PC-9 (cell line): ENCODE results near the gene DCTN4.

Experiments used
- EZH2 ChIP-seq: fragments of 200-600 bp; sonication (generic); IDR thresholded peaks from 2 replicates; pipeline ENCODE4 v1.8.0; 2017; ENCODE audit warnings: antibody characterized with exemption, low read depth
- TF ChIP-seq, protein P1 (sequence below): fragments of 200-600 bp; sonication (generic); conservative IDR thresholded peaks from 2 replicates; pipeline ENCODE4 v1.6.1; 2017; ENCODE audit warnings: mixed run types, antibody characterized with exemption, mild to moderate bottlenecking, moderate library complexity

DNA sequence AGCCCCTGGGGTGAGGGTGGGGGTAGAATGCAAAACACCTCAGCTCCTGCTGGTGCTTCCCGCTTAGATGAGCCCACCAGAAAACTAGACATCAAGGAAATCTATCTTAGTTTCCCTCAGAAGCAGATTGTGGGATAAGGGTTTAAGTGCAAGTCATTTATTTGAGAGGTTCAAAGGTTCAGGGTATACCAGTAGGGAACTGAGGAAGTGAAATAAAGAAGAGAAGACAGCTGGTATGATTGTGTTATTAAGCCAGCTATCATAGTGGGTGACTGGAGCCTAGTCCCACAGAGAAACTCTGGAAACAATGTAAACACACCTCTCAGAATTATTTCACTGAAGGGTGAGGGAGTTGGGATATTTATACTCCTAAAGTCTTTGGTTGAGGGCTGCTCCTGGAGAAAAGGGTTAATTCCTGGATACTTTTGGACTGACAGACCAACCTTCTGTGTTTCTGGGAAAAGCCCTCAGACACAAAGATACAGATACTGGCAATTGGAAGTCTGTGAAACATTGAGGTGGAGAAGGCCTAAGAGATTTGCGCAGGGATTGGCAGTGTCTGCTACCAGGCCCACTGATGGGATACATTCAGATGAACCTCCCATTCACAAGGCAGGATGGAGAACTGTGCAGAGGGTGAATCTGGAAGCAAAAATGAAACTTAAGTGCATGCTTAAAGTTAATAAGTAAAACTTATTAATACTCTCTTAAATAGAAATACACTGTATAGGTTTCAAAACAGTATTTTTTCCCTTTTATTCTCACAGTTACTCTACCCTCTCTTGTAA is 6.4 kb upstream of the DCTN4 start:
- TF ChIP-seq, protein P1, sequence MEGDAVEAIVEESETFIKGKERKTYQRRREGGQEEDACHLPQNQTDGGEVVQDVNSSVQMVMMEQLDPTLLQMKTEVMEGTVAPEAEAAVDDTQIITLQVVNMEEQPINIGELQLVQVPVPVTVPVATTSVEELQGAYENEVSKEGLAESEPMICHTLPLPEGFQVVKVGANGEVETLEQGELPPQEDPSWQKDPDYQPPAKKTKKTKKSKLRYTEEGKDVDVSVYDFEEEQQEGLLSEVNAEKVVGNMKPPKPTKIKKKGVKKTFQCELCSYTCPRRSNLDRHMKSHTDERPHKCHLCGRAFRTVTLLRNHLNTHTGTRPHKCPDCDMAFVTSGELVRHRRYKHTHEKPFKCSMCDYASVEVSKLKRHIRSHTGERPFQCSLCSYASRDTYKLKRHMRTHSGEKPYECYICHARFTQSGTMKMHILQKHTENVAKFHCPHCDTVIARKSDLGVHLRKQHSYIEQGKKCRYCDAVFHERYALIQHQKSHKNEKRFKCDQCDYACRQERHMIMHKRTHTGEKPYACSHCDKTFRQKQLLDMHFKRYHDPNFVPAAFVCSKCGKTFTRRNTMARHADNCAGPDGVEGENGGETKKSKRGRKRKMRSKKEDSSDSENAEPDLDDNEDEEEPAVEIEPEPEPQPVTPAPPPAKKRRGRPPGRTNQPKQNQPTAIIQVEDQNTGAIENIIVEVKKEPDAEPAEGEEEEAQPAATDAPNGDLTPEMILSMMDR, result no peak
- no peak for TF ChIP-seq EZH2
